GM19193 (cell line): ENCODE measurements around the gene FAM83B.

Source experiments
- POLR2A ChIP-seq: IDR thresholded peaks from 4 replicates; pipeline ENCODE4 v1.6.1; 2011; ENCODE audit not compliant: insufficient read depth, insufficient read length; ENCODE audit errors: extremely low read depth

FAM83B gene

DNA sequence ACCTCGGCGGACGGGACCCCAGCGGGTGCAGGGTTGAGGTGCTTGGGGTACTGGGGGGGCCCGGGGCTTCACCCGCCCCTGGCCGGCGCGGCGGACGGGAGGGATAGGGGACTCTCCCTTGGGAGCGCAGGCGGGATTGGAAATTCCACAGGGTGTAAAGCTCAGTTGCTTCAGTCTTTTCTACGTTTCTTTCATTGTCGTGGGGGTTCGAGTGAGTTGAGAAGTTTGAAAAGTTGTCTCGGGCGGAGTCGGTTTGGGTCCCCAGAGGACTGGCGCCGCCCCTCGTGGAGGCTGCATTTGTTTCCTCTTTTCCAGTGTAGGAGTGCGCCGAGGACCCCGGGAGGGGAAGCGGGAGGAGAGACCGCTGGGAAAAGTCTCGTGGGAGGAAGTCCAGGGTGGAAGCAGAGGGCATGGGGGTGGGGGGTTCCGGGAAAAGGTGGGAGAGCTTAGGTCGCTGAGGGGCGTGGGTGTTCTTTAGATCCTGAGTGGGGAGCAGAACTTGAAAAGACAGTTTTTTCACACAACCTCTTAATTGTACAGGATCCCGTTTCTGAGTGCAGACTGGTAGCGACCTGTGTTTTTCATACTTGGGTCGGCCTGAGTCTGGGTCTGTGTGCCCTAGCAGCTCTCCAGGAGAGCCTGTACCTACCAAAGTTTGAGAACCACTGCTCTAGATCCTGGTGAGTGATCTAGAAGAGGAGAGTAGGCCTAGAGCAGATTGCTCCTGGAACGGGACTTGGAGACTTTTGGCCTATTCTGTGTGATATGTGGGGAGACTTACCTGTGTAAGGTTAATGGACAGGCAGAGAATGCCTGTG, 495 bp downstream of the FAM83B start:
- no peak for TF ChIP-seq POLR2A

DNA sequence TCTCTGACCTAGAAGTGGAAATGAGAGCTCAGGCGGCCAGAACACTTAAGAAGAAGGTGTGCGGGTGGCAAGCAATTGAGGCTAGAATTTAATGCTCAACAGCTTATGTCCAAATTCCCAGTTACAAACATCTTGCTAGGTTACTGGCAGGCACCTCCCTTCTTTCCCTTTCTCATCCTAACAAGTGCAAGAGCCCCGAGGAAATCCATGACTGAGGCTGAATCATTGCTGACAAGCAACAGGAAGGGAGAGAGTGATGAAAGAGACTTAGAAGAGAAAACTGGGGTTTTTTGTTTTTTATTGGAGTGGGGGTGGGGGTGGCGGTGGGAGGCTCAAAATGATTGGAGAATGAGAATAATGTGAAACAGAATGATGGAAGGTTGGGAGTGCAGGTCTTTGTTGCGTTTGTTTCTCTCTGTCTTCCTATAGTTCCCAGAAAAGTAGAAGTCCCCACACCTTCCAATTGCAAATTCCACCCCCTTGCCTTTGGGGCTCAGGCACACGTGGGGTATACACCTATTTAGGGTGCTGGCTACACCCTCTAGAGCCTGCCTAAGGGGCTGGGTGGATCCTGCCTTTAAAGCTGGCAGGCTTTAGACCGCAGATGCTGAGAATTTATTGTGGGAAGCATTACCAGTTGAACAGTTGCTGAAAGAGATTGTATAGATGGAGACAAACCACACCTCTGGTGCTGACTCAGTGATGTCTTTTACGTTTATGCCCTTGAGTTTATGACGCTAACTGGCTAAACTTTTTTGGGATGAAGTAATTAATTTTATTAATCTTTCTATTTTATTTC, 1.4 kb downstream of the FAM83B start:
- no peak for TF ChIP-seq POLR2A

DNA sequence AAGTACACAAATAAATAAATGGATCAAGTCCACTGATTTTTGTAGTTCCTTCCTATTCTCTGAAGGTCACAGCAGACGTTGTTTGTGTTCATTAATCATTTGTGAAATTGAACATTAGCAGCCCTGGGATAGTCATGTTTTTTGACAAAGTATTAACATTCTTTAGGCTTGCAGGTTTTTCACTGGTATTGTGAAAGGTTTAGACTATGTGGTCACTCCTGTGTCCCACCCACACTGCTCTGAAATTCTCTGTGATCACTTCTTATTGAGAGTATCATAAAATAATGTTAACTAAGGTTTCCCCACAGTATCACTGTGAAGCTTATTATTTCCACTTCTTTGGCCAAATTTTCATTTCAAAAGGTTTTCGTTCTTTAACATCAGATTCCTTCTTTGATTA, 3.5 kb downstream of the FAM83B start:
- no peak for TF ChIP-seq POLR2A

DNA sequence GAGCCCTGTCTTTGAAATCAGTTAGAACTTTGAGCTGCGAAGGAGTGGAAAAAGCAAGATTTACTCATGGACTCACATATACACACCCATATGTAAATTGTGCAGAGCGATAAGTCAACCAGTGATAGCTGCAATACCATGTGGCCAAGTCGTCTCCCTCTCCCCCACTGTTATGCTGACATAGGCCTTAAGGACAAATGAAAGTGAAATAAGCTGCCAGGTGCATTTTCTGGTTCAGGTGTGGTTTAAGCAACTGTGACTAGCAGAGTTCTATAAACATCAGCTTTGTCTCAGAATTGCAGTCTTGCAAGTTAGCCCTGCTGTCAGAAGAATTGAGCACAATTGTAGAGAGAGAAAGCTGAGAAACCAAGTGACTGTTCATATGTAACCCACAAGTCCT, 9.6 kb downstream of the FAM83B start:
- TF ChIP-seq POLR2A: no peak

DNA sequence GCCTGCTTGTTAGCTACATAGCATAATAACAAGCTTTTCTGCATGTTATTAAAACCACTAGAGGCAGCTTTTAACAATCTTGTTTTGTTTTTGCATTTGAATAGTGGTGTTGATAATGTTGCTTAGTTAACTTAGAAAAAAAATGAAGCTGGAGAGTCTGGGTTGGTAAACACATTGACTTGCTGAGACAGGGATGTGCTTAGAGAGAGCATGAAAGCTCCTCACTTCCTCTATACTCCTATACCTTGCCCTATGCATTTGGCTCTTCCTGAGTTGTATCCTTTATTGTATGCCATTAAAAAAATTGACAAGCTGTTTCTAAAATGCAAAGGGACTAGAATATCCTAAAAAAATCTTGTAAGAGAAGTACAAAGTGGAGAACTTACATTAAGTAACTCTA, 13.6 kb downstream of the FAM83B start:
- TF ChIP-seq POLR2A: no peak

DNA sequence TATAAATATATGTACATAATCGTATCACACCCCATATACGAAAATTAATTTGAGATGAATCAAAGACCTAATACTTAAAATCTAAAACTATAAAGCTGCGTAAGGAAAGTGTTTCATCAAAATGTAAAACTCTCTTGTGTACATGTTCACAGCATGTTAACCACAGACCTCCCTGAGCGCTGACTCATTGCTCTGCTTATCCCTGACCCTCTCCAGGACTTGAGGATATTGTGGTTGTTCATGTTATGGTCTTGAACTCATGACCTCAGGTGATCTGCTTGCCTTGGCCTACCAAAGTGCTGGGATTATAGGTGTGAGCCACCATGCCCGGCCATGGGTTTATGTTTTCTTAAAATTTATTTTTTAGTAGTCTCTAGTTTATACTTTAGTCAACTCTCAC, 14.2 kb downstream of the FAM83B start:
- no peak for TF ChIP-seq POLR2A

DNA sequence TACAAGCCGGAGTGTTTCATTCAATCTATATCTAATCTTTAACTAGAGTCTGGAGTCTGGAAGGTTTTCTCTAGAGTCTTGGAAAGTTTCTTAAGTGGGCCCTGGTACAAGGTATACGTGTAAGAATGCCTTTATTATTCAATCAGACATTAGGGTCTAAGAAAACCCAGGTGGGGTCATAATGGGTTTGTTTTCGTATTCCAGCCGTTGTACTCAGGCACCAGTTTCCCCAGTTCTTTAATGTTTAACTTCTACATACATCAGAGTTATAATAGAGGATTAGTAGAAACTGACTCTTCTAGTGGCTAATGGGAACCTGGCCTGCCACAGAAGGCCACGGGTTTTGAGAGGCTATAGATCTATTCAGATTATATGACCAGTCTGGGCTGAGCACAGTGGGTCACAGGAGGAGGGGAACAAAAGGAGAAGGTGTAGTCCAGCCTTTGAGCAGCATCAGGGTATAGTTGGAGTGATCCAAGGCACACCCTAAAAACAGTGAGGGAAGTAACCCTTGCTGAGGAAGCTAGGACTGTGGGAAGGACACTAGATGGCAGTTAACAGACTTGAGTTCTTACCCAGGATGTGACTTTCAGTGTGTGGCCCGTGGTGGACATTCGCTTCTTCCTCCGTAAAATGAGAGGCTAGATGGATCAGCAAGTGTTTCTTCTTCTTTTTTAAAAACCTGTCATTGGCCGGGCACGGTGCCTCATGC, 15.5 kb downstream of the FAM83B start:
- TF ChIP-seq POLR2A: no peak

DNA sequence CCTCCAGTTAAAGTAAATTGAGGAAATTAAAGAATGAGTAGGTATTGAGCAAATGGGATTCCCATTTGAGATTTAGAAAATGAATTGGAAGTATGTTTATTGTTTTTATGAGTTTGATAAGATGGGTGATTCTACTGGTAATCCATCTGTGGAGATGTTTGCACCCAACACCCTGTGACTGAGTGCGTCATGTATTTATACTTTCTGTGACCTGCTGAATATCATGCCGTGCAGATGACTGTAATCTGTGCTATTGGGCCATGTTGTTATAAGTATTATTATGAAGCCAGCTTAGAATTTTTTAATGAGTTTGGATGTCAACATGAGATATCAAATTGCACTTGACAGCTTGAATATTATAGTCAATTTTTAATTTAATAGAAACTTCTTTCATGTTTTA, 17.7 kb downstream of the FAM83B start:
- no peak for TF ChIP-seq POLR2A

DNA sequence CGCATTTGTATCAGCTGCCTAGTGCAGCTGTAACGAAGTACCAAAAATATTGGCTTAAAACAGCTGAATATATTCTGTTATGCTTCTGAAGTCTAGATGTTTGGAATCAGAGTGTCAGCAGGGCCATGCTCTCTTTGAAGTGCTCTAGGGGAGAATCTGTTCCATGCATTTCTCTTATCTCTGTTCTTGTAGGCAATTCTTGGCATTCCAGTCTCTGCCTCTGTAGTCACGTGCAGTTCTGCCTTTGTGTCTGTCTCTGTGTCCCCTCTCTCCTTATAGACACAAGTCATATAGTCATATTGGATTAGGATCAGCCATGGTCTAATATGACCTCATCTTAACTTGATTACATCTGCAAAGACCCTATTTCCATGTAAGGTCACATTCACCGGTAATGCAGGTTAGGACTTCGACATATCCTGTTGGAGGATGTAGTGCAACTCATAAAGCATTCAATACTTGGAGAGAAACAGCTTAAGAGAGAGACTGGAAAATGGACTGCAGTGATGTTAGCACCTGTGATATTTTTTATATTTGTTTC, 18.6 kb downstream of the FAM83B start:
- TF ChIP-seq POLR2A: no peak

DNA sequence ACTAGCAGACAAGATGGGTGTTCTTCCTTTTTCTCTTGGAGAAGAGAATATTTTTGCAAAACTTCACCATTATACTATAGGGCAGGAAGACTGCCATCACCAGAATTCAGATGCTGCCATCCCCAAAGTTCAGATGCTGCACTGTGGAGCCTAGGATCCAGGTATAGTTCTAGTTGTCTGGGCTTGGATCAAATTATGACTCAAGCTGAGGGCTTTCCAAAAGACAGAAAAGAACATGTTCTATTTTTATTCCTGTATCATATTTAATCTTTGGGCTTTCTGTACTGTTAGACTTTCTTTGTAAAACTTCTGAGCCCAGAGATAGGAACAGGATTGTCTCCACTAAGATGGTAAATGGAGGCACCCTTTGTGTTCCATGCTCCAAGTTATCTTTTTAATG, 22.0 kb downstream of the FAM83B start:
- TF ChIP-seq POLR2A: no peak

DNA sequence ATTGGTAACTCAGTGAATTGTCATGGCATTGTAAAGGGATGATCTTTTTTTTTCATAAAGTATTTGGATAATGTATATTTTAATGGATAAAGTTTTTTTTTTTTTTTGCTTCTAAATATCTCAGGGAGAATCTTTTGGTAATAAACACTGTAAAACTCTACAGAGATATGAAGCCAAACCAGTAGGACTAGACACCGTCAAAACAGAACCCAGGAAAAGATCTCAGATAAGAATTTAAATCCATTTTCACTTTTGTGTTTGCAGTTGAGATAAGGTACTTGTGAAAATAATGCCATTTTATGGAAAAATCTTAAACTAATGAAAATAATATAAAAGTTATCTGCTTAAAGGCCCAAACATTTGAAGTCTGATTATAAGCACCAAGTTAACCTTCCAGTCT, 27.0 kb downstream of the FAM83B start:
- no peak for TF ChIP-seq POLR2A

DNA sequence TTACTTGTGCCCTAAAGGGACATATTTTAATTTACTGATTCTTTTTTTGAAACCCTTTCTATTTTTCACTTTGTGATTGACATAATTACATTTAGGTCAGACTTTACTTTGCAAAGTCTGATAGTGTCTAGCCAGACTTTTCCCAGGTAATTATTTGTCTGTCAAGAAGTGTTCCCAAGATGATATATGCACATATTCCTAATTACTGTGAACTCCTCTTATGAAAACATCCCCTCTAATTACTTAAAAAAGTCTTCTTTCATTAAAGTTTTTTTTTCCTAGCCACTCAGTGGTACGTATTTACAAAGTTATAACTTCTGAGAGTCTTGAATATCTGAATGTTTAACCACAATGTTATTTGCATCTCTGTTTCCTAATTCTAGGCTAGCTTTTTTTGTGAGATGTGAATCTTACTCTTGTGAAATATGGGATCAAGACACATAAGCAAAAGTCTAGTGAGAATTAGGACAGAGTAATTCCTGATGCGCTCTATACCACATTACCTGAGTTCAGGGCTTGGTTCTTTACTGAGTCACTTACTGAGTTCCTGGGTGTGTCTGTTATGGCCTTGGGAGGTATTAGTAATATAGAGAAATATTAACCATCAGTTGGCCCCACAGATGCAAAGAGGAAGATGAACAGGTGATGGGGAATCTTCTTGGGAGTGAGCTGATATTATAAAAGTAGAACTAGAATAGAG, 27.9 kb downstream of the FAM83B start:
- no peak for TF ChIP-seq POLR2A

DNA sequence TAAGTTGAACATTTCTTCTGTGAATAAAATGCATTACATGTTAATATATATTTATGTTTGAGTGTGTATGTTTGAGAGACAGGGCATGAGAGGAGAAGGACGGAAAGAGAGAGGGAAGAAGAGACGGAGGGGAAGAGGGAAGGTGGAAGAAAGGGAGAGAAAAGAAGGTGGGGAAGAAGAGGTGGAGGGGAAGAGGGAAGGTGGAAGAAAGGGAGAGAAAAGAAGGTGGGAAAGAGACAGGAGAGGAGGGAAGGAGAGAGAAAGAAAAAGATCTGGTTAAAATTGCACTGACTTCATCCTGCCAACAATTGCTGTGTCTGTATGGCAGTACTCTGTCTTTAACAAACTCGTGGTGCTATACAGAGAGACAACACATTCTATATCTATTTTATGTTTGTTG, 29.0 kb downstream of the FAM83B start:
- no peak for TF ChIP-seq POLR2A

DNA sequence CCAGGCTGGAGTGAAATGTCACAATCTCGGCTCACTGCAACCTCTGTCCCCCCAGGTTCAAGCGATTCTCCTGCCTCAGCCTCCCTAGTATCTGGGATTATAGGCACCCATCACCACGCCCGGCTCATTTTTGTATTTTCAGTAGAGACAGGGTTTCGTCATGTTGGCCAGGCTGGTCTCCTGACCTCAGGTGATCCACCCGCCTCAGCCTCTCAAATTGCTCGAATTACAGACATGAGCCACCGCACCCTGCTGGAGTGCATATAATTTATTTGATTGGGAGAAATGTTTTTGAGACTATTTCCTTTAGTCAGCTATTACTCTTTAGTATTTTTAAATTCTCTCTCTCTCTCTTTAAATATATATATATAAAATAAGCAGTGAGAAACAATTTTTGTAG, 29.8 kb downstream of the FAM83B start:
- TF ChIP-seq POLR2A: no peak

DNA sequence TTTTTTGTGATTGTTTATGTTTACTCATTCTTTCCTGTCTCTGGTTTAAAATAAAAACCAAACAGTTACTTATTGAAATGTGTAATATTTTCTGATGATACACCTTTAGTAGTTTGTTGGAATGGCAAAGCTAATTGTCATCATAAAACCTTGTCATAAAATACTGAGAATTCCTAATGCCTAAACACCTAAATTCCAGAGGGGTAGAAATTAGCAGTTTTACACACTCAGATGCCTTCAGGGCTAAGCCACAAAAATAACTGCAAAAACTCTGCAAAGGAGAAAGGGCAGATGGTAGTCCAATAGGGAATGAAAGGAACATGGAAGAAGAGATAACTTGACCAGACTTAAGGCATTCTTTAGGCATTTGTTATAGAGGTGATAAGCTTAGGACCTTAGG, 30.3 kb downstream of the FAM83B start:
- TF ChIP-seq POLR2A: no peak
